DMS 273 (cell line): ENCODE data around the gene FCHSD2.
"Not testable (repeated sequence)": the region's sequence is repeated elsewhere in the genome, so short reads cannot be mapped to it uniquely, and the experiment has no call there.

Experiments used
- DNase-seq: peaks from one replicate; lab custom pipeline; 2025; ENCODE audit not compliant: unreplicated experiment; lab: John Stamatoyannopoulos, UW

FCHSD2 gene

GRCh38 chr11:73070653-73071052, 71.5 kb downstream of the FCHSD2 start:
- DNase-seq, result no peak

GRCh38 chr11:73061857-73062424, 80.2 kb downstream of the FCHSD2 start:
- DNase-seq, result not testable (repeated sequence)

- DNase-seq, result not testable (repeated sequence)
Measured at GRCh38 chr11:73061434-73061833, 80.7 kb downstream of the FCHSD2 start.

- DNase-seq, result no peak
Measured at GRCh38 chr11:73059915-73060314, 82.2 kb downstream of the FCHSD2 start.

- no peak for DNase-seq
Measured at GRCh38 chr11:73058989-73059674, 83.0 kb downstream of the FCHSD2 start.

GRCh38 chr11:73055655-73056354, 86.3 kb downstream of the FCHSD2 start:
- DNase-seq, result no peak

GRCh38 chr11:73055002-73055401, 87.1 kb downstream of the FCHSD2 start:
- DNase-seq, result no peak

- DNase-seq, result no peak
Measured at GRCh38 chr11:73053964-73054363, 88.2 kb downstream of the FCHSD2 start.

GRCh38 chr11:73048446-73048845, 93.7 kb downstream of the FCHSD2 start:
- no peak for DNase-seq

GRCh38 chr11:73047773-73048371, 94.2 kb downstream of the FCHSD2 start:
- no peak for DNase-seq

- DNase-seq, result no peak
Measured at GRCh38 chr11:73040046-73040445, 102.1 kb downstream of the FCHSD2 start.

- DNase-seq, result no peak
Measured at GRCh38 chr11:73034777-73035176, 107.3 kb downstream of the FCHSD2 start.

GRCh38 chr11:73034331-73034730, 107.8 kb downstream of the FCHSD2 start:
- no peak for DNase-seq

GRCh38 chr11:73030130-73030529, 112.0 kb downstream of the FCHSD2 start:
- DNase-seq, result no peak

- peak; percentile 1 for DNase-seq
Measured at GRCh38 chr11:73029403-73029802, 112.7 kb downstream of the FCHSD2 start.

GRCh38 chr11:73028611-73029010, 113.5 kb downstream of the FCHSD2 start:
- DNase-seq, result no peak

GRCh38 chr11:73027840-73028239, 114.3 kb downstream of the FCHSD2 start:
- not testable (repeated sequence) for DNase-seq

GRCh38 chr11:73024639-73025038, 117.5 kb downstream of the FCHSD2 start:
- no peak for DNase-seq

- DNase-seq, result no peak
Measured at GRCh38 chr11:73019996-73020395, 122.1 kb downstream of the FCHSD2 start.

- DNase-seq, result peak; percentile 1
Measured at GRCh38 chr11:73019449-73019848, 122.7 kb downstream of the FCHSD2 start.

- DNase-seq, result no peak
Measured at GRCh38 chr11:73018856-73019255, 123.3 kb downstream of the FCHSD2 start.
